ENCODE measurements around the gene DEPDC5. TPM values are rescaled to one million over a fixed set of nuclear protein-coding genes. Genes with fewer than 3 reads are reported as not detected.
A peak's percentile ranks its signal among the peaks of the same experiment; 100 is the strongest.

DEPDC5 gene
- total RNA-seq, 2 donors from 2014 or later, result 31.9 to 43.2 TPM

GRCh38 chr22:31736458-31736857 is 17.4 kb upstream of the DEPDC5 start:
- WGBS, 2 experiments (ENCODE audit: insufficient coverage in 1 of 2, insufficient read length in 1 of 2), result 90 to 93% methylated on average over 2 of the region's 2 CpGs
- no peak overlapping the region for H3K27ac Mint-ChIP-seq
- no peak for TF ChIP-seq CTCF (conservative IDR thresholded peaks at IDR 0.05)
- no peak overlapping the region for H3K4me3 ChIP-seq (ENCODE audit: low read length)
- no peaks in the 10 kb centered on the region for H3K9me3 ChIP-seq (ENCODE audit: control insufficient read depth, low read length)
- no peak for DNase-seq
- no peaks in the 10 kb centered on the region for H3K27me3 ChIP-seq (ENCODE audit: control insufficient read depth, insufficient read depth, low read length, poor library complexity, severe bottlenecking)
- no peaks in the 10 kb centered on the region for H3K9me3 Mint-ChIP-seq
- peaks cover 56% of the 10 kb centered on the region for H3K36me3 Mint-ChIP-seq (ENCODE audit: low read depth)
- H3K4me3 Mint-ChIP-seq, result no peak overlapping the region
- H3K36me3 ChIP-seq (ENCODE audit: control insufficient read depth, insufficient read depth, low read length), result peaks cover 63% of the 10 kb centered on the region
- H3K4me1 Mint-ChIP-seq, result peaks cover 4% of the 10 kb centered on the region
- no peaks in the 10 kb centered on the region for H3K4me1 ChIP-seq (ENCODE audit: control insufficient read depth, insufficient read depth, low read length)
- no peaks in the 10 kb centered on the region for H3K27me3 Mint-ChIP-seq (ENCODE audit: insufficient read depth)
- no peak overlapping the region for H3K9ac ChIP-seq (ENCODE audit: extremely low read depth, low read length, poor library complexity, severe bottlenecking)
- H3K27ac ChIP-seq (ENCODE audit: low read depth, low read length), result no peak overlapping the region

GRCh38 chr22:31737932-31738331 is 15.9 kb upstream of the DEPDC5 start:
- Histone ChIP-seq H3K4me1 (ENCODE audit: control insufficient read depth, insufficient read depth, low read length) (no peaks in the 10 kb centered on the region), H3K9ac (ENCODE audit: extremely low read depth, low read length, poor library complexity, severe bottlenecking) (no peak overlapping the region), H3K27me3 (ENCODE audit: control insufficient read depth, insufficient read depth, low read length, poor library complexity, severe bottlenecking) (no peaks in the 10 kb centered on the region), H3K9me3 (ENCODE audit: control insufficient read depth, low read length) (no peaks in the 10 kb centered on the region), H3K27ac (ENCODE audit: low read depth, low read length) (no peak overlapping the region), H3K4me3 (ENCODE audit: low read length) (no peak overlapping the region), H3K36me3 (ENCODE audit: control insufficient read depth, insufficient read depth, low read length) (peaks cover 60% of the 10 kb centered on the region)
- Mint-ChIP-seq H3K27ac (peak overlapping the region; percentile 62), H3K4me1 (peaks cover 9% of the 10 kb centered on the region), H3K27me3 (ENCODE audit: insufficient read depth) (no peaks in the 10 kb centered on the region), H3K4me3 (no peak overlapping the region), H3K9me3 (no peaks in the 10 kb centered on the region), H3K36me3 (ENCODE audit: low read depth) (peaks cover 66% of the 10 kb centered on the region)
- DNase-seq, result no peak
- no peak for TF ChIP-seq CTCF (conservative IDR thresholded peaks at IDR 0.05)
- WGBS, 2 experiments (ENCODE audit: insufficient coverage in 1 of 2, insufficient read length in 1 of 2), result 96% methylated on average over 5 of the region's 5 CpGs

GRCh38 chr22:31738566-31738965 is 15.3 kb upstream of the DEPDC5 start:
- Mint-ChIP-seq H3K4me3 (no peak overlapping the region), H3K9me3 (no peaks in the 10 kb centered on the region), H3K27me3 (ENCODE audit: insufficient read depth) (no peaks in the 10 kb centered on the region), H3K27ac (peak overlapping the region; percentile 62), H3K36me3 (ENCODE audit: low read depth) (peaks cover 68% of the 10 kb centered on the region), H3K4me1 (peaks cover 9% of the 10 kb centered on the region)
- Histone ChIP-seq H3K9ac (ENCODE audit: extremely low read depth, low read length, poor library complexity, severe bottlenecking) (no peak overlapping the region), H3K4me1 (ENCODE audit: control insufficient read depth, insufficient read depth, low read length) (no peaks in the 10 kb centered on the region), H3K27ac (ENCODE audit: low read depth, low read length) (no peak overlapping the region), H3K27me3 (ENCODE audit: control insufficient read depth, insufficient read depth, low read length, poor library complexity, severe bottlenecking) (no peaks in the 10 kb centered on the region), H3K9me3 (ENCODE audit: control insufficient read depth, low read length) (no peaks in the 10 kb centered on the region), H3K4me3 (ENCODE audit: low read length) (no peak overlapping the region), H3K36me3 (ENCODE audit: control insufficient read depth, insufficient read depth, low read length) (peaks cover 58% of the 10 kb centered on the region)
- 93 to 100% methylated on average over 2 of the region's 2 CpGs for WGBS, 2 experiments (ENCODE audit: insufficient coverage in 1 of 2, insufficient read length in 1 of 2)
- no peak for DNase-seq
- TF ChIP-seq CTCF (conservative IDR thresholded peaks at IDR 0.05), result no peak
